GM19025 (cell line): Measurements from ENCODE around the gene RCAN3.
A peak's percentile ranks its signal among the peaks of the same experiment; 100 is the strongest.
"Not testable (repeated sequence)": the region's sequence is repeated elsewhere in the genome, so short reads cannot be mapped to it uniquely, and the experiment has no call there.

Experiments
- ATAC-seq: cut with Tn5 transposase; IDR thresholded peaks from one replicate; pipeline ENCODE4 v1.9.1; 2021; ENCODE audit warnings: mild to moderate bottlenecking, low read depth, moderate library complexity; ENCODE audit not compliant: unreplicated experiment

Gene RCAN3

GRCh38 chr1:24502709-24503058 lies at the start of gene RCAN3:
Gene RCAN3, plus strand, starts transcription at chr1:24502836. Its CDS starts 11,537 bp downstream, at chr1:24514373.
- peak; percentile 64 for ATAC-seq

- no peak for ATAC-seq
Observed at GRCh38 chr1:24452922-24453485, 49.6 kb upstream of the RCAN3 start.

- ATAC-seq: no peak
Observed at GRCh38 chr1:24454673-24455072, 48.0 kb upstream of the RCAN3 start.

DNA sequence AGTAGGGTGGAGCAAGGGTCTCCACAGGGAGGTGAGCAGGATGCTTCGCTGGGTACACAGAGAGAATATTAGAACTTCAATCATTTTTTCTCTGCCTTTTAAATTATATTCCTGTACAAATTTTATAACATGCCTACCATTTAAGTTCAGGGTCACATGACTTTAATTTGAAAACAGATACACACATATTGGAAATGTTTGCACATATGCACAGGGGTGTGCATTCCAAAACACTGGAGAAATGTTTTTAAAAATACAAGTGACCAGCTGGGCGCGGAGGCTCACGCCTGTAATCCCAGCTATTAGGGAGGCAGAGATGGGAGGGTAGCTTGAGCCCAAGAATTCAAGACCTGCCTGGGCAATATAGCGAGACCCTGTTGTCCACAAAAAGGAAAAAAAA lies 47.4 kb upstream of the RCAN3 start:
- no peak for ATAC-seq

GRCh38 chr1:24457866-24458265 lies 44.8 kb upstream of the RCAN3 start:
- ATAC-seq: no peak

- no peak for ATAC-seq
Observed at GRCh38 chr1:24459551-24460266, 42.9 kb upstream of the RCAN3 start.

DNA sequence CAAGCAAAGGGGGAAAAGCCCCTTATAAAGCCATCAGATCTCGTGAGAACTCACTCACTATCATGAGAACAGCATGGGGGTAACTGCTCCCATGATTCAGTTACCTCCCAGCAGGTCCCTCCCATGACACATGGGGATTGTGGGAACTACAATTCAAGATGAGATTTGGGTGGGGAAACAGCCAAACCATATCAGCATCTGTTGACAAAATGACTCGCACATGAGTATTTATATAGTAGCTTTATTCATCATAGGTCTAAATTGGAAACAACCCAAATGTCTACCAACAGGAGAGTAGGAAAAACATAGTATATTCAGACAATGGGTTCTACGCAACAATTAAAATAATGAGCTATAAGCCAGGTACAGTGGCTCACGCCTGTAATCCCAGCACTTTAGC lies 40.5 kb upstream of the RCAN3 start:
- not testable (repeated sequence) for ATAC-seq

DNA sequence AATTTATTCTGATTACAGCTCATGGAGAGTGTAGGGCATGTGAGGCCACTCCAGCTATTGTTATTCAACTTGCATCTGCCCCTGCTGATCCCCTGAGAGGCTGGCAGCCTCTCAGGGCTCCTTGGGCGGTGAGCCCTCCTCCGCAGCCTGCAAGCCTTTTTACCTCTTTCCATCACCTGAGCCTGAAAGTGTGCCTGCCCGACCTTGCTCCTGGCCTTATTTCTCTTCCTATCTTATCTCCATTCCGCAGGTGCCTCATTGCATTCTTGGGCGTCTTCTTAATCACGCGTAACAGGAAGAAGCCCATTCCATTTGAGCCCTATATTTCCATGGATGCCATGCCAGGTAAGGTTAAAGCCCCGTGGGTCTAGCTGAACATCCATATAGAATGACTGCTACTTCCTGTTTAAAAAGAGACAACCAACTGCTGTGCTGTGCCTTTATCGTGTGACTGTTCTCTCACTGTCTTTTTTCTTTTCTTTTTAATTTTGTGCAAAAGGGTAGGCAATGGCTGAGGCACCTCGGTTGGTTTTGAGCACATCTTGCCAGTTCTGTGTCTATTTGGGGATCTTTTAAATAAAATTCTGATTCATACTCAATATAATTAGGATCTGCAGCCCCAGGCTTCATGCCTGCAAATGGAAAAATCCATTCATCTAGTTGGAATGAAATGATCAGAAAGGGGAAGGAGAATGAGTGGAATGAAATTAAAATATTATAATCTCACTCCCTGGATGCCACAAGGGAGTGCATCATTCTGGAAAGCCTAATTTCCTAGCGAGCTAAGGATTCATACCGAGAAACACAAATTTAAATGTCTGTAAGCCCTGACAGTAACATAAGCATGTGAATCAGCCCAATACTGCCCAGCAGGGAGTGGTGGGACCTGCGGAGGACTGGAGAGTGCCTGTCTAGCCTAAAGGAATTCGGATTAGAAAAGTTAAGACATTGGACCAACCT lies 38.6 kb upstream of the RCAN3 start:
- ATAC-seq: no peak

DNA sequence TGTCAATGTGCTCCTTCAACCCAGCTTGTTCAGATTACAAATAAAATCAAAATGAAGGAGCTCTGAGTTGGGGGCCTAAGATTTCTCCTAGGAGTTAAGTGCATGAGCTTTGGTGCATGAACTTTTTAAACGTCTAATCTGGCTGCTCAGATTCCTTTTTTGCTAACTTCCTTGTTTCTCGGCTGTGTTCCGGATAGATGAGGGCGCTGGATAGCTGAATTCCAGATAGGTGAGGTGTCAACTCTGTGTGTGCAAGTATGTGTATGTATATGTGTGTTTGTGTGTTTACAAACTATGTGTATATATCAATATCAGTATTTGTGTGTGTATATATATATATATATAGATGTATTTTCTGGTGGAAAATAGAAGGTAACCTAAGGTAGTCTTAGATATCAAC lies 37.5 kb upstream of the RCAN3 start:
- ATAC-seq: no peak

- ATAC-seq: no peak
Observed at GRCh38 chr1:24465638-24466037, 37.0 kb upstream of the RCAN3 start.

- no peak for ATAC-seq
Observed at GRCh38 chr1:24468685-24469316, 33.8 kb upstream of the RCAN3 start.

GRCh38 chr1:24470592-24470991 lies 32.0 kb upstream of the RCAN3 start:
- ATAC-seq: no peak

DNA sequence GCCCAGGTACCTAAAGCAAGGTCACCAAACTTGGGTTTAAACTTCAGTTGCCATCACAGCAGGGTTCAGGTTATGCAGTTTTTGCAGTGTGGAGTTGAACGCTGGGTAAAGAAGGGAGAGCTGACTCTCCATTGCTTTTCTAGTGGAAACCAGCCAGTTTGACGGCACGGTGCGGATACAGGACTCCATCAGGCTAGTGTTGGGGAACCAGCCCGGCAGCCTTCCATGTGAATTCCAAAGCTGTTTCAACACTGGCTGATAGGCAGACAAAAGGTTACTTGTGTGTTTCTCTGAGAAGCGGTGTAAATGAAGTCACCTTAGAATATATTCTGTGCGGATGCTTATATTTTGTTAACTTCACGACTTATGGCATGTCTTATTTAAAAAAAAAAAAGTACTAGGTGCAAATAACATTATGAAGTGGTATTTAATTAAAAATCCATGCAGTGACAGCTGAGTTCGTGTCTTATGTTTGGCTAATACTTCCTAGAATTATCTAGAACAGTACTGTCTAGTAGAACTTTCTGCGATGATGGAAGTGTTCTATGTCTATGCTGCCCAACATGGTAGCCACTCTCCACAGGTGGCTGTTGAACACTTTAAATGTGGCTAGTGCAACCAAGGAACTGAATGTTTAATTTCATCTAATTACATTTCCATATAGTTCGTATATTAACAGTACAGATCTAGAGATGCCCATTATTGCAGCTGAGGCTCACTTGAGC lies 29.9 kb upstream of the RCAN3 start:
- ATAC-seq: no peak

GRCh38 chr1:24474193-24474592 lies 28.4 kb upstream of the RCAN3 start:
- no peak for ATAC-seq

DNA sequence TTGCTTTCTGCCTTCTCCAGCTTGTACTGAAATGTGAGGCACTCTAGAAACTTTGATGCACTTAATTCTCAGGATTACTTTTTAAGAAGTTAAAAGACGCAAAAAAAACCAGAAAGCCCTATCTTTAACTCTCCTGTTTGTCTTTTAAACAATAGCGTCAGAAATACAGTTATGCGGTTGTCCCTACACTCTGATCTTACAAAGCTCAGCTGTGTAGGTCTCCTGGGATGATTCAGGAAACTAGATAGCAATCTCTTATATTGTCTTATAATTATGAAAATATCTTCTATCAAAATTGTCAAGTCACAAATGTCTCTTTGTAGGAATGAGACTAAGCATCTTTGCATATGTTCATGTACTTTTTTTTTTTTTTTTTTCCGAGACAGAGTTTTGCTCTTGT lies 26.9 kb upstream of the RCAN3 start:
- no peak for ATAC-seq

DNA sequence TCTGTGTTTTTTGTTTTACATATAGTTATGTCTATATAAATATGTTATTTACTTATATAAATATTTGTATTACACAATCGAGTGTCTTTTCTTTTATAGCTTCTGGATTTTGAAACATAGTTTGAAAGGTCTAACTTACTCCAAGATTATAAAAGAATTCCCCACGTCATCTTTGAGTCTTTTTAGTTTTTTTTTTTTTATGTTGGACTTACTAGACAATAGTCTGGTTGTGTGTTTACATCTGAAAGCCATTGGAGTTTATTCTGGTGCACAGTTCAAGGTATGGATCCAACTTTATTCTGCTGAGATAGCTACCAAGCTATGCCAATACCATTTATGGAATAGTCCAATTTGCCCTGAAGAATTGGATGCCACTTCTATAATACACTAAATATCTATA lies 26.1 kb upstream of the RCAN3 start:
- ATAC-seq: no peak

- no peak for ATAC-seq
Observed at GRCh38 chr1:24477309-24477708, 25.3 kb upstream of the RCAN3 start.

DNA sequence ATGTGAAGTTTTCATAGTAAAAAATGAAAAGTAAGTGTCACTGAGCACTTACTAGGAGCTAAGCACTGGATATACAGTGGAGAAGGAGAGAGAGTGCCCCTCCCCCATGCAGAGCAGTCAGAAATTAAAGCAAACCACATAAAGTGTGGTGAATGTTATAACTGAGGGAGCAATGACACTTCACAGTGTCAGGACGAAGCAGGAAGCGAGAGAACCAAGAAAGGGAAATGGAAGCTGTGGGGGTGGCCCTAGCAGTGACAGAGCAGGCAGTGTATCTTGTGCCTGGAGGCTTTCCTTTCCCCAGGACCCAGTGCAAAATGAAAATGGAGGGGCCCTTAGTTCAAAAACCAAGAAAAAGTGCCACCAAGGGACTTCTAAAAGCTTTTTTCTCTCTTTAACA lies 21.5 kb upstream of the RCAN3 start:
- no peak for ATAC-seq

DNA sequence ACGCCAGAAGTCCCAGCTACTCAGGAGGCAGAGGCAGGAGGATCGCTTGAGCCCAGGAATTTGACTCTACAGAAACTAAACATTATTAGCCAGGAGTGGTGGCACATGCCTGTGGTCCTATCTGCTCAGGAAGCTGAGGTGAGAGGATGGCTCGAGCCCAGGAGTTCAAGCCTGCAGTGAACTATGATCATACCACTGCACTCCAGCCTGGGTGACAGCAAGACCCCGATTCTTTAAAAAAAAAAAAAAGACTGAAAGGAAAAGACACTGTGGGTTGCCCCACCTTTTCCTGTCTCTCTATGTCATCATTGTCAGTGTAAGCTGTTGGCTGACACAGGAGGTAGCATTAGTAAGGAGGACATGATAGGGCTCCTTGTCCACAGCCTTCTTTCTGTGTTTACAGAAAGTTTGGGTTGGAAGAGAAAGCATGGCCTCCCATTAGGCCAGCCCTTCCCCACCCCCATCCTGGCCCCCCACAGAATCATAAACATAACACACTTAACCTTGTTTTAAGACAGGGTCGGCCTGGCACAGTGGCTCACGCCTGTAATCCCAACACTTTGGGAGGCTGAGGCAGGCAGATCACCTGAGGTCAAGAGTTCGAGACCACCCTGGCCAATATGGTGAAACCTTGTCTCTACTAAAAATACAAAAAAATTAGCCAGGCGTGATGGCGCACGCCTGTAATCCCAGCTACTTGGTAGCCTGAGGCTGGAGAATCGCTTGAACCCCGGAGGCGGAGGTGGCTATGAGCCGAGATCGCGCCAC lies 20.6 kb upstream of the RCAN3 start:
- ATAC-seq: no peak

- no peak for ATAC-seq
Observed at GRCh38 chr1:24483441-24483840, 19.2 kb upstream of the RCAN3 start.
